ENCODE results near the gene CFAP210.
"Not testable (repeated sequence)": the region's sequence is repeated elsewhere in the genome, so short reads cannot be mapped to it uniquely, and the experiment has no call there.

CFAP210 gene

DNA sequence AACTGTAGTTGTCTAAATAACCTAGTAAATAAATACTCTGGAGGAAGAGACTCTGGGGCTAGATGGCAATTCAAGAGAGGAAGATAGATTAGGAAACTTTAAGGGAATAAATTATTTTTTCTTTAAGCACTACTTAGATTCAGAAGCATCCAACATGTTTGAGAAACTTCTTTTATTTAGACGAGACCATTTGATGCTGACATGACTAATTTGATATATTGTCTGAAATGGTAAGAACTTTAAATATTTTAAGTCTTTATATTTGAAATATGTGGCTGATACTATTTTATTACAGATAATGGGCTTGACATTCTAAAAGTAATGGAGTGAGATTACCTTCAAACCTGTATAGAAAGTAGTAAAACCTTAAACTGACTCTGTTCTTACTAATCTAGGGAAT is 73.7 kb downstream of the CFAP210 start:
- DNase-seq (ENCODE audit: low spot score), result no peak

DNA sequence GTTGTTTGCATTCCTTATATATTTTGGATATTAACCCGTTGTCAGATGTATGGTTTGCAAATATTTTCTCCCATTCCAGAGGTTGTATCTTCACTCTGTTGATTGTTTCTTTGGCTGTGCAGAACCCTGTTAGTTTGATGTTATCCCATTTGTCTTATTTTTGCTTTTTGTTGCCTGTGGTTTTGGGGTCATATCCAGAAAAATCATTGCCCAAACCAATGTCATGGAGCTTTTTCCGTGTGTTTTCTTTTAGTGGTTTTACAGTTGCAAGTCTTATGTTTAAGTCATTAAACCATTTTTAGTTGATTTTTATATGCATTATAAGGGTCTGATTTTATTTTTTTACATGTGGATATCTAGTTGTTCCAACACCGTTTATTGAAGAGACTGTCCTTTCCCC is 74.3 kb downstream of the CFAP210 start:
- no peak for DNase-seq (ENCODE audit: low spot score)

DNA sequence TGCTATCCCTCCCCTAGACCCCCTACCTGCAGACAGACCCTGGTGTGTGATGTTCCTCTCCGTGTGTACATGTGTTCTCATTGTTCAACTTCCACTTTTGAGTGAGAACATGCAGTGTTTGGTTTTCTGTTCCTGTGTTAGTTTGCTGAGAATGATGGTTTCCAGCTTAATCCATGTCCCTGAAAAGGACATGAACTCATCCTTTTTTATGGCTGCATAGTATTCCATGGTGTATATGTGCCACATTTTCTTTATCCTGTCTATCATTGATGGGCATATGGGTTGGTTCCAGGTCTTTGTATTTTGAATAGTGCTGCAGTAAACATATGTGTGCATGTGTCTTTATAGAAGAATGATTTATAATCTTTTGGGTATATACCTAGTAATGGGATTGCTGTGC is 78.2 kb downstream of the CFAP210 start:
- DNase-seq (ENCODE audit: low spot score), result not testable (repeated sequence)

DNA sequence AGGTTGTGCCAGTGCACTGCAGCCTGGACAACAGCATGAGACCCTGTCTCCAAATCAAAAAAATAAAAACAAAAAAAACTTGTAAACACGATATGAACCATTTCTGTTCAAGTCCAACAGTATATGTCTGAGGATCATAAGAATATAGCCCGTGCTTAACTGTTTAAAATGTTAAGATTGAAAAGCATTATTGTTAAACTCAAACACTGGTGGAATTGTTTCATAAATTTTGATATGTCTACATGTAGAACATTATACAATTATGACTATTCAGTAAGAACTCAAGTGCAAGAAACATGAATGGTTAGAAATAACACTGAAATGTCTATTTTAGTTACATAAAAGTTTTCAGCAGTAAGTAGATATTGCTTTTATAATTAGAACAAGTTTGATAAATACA is 80.3 kb downstream of the CFAP210 start:
- no peak for DNase-seq (ENCODE audit: low spot score)

DNA sequence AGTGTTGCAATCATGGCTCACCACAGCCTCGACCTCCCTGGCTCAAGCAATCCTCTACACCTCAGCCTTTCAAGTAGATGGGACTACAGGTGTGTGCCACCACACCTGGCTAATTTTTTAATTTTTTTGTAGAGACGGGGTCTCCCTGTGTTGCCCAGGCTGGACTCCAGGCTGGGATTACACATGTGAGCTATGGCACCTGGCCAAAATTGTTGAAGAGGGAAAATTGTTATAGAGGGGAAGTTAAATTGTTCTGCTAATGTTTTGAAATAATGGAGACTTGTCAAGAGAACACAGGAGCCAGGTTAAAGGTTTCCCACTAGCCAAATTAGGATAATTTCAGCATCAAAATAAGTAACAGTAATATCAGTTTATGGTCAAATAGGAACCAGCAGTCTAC is 84.9 kb downstream of the CFAP210 start:
- no peak for DNase-seq (ENCODE audit: low spot score)

DNA sequence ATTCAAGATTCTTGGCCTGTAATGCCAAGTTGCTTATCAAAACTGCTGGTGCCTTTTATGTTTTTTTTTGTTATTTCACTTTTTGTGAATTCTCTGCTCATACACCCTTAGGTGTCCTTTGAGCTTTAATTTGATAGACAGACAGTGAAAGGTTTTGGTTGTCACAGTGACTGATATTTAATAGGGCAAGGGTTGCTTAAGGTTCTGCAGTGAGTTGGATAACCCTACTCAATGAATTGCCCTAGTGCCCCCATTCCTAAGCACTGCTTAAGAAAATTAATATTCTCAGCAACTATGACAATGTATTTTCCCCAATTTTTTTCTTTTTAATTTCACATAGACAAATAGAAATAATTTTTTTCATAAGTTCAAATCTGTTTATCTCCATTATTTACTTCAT is 94.6 kb downstream of the CFAP210 start:
- DNase-seq (ENCODE audit: low spot score), result no peak

DNA sequence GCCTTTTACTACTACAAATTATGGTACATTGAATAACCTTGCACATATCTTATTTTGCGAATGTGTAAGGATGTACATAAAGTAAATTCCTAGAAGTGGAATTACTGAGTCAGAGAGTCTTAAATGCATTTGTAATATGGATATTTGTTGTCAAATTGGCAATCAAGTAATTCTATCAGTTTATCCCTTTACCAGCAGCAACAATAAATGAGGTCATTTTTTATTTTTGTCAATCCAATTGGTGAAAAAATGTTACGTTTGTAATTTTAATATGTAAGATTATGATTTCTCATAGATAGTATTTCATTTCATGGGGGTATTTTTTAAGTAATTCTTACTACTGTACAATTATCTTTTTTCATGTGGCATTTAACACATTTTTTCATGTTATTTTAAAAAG is 95.2 kb downstream of the CFAP210 start:
- DNase-seq (ENCODE audit: low spot score), result no peak

DNA sequence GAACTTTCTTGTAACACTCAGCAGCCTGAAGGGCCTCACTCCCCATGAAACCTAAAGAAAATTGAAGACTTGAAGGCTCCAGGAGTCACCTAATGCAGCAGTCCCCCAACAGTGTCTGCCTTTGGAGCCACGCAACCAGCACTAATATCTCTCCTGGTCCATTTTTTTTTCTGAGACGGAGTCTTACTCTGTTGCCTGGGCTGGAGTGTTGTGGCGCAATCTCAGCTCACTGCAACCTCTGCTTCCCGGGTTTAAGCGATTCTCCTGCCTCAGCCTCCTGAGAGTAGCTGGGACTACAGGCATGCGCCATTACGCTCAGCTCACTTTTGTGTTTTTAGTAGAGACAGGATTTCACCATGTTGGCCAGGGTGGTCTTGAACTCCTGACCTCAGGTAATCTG is 97.7 kb downstream of the CFAP210 start:
- DNase-seq (ENCODE audit: low spot score), result not testable (repeated sequence)

Data from left forelimb (tissue), 1 donor.